ENCODE data around the gene GAPDHS. TPM values are rescaled to one million over a fixed set of nuclear protein-coding genes. Genes with fewer than 3 reads are reported as not detected.

The GAPDHS gene
- total and polyA plus RNA-seq, 2 of the 13 experiments (the other 11 are each of a cell fraction or from before 2014, with no cell fraction given): not detected

DNA sequence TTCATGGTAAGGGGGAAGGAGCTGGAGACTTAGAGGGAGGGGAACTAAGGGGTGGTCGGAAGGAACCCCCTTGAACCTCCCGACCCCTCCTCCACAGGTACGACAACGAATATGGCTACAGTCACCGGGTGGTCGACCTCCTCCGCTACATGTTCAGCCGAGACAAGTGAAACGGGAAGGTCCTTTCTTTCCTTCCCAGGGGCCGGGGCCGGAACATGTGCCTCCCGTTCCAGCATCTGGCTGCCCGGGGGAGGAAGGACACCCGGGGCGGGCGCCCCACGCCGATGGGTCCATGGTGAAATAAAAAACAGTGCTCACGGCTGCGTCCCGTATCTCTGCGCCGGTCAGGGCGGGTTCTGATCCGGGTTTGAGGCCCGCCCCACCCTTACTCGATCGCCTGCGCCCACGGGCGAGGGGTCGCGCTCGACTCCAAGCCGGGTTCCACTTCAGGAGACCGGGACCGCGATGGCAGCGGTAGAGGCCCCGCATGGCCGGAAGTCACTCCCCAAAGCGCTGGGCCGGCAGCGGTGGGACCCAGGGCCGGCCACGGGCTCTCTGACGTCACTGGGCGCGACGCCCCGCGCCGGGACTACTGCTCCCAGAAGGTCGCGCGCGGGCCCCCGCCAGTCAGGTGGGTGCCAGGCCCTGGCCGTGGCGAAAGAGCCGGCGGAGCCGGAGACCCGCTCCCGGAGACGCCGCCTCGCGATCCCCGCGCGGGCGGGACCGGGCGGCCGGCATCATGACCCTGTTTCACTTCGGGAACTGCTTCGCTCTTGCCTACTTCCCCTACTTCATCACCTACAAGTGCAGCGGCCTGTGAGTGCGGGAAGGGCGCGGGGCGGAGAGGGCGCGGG lies 12.0 kb downstream of the GAPDHS start, which contains the start of gene TMEM147 (continued):
- peak; percentile 58 for TF ChIP-seq ZNF546 (CRISPR knock-in tag; conservative IDR thresholded peaks at IDR 0.05)
- no peak for TF ChIP-seq SRSF4 (IDR thresholded peaks at IDR 0.05; ENCODE audit: low read depth, low read length, poor library complexity, severe bottlenecking)
- TF ChIP-seq BRCA1 (CRISPR knock-in tag; IDR thresholded peaks at IDR 0.05): peak; percentile 22; the same call in 1 of the 2 replicates
- TF ChIP-seq, protein P1, sequence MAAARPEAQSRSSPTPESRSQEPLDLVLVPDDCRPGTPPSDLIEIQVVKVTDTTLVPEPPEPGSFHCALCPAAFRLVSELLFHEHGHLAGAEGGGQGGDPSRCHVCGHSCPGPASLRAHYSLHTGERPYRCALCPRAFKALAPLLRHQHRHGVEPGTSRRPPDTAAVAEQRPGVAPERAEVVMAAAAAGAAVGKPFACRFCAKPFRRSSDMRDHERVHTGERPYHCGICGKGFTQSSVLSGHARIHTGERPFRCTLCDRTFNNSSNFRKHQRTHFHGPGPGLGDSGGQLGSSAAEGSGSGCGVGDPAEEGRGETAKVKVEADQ (CRISPR knock-in tag; IDR thresholded peaks at IDR 0.05; ENCODE audit: borderline replicate concordance): no peak
- peak; percentile 81; the same call in 1 of the 2 replicates for TF ChIP-seq KDM5B (CRISPR knock-in tag; IDR thresholded peaks at IDR 0.05; ENCODE audit: borderline replicate concordance)
- peak; percentile 92 for TF ChIP-seq MXD4 (CRISPR knock-in tag; IDR thresholded peaks at IDR 0.05)
- TF ChIP-seq FOSL1 (CRISPR knock-in tag; IDR thresholded peaks at IDR 0.05; ENCODE audit: borderline replicate concordance): no peak
- no peak for TF ChIP-seq ZBTB20 (CRISPR knock-in tag; IDR thresholded peaks at IDR 0.05; ENCODE audit: borderline replicate concordance, low read depth)
- no peak; the same call in 1 of the 2 replicates for TF ChIP-seq ZNF777 (CRISPR knock-in tag; IDR thresholded peaks at IDR 0.05)
- TF ChIP-seq KDM3A (CRISPR knock-in tag; IDR thresholded peaks at IDR 0.05; ENCODE audit: low read depth): no peak
- TF ChIP-seq TCF7L2 (IDR thresholded peaks at IDR 0.05; ENCODE audit: low read depth, low read length): no peak
- TF ChIP-seq PHF21A (CRISPR knock-in tag; IDR thresholded peaks at IDR 0.05): peak; percentile 89
- peak; percentile 10; the same call in 1 of the 2 replicates for TF ChIP-seq ZNF232 (CRISPR knock-in tag; IDR thresholded peaks at IDR 0.05; ENCODE audit: borderline replicate concordance)
- peak; percentile 90 for TF ChIP-seq PHF20 (CRISPR knock-in tag; IDR thresholded peaks at IDR 0.05)
- TF ChIP-seq JUNB (CRISPR knock-in tag; IDR thresholded peaks at IDR 0.05; ENCODE audit: borderline replicate concordance): no peak
- peak; percentile 84 for TF ChIP-seq ZNF563 (CRISPR knock-in tag; IDR thresholded peaks at IDR 0.05)
- TF ChIP-seq, protein P2, sequence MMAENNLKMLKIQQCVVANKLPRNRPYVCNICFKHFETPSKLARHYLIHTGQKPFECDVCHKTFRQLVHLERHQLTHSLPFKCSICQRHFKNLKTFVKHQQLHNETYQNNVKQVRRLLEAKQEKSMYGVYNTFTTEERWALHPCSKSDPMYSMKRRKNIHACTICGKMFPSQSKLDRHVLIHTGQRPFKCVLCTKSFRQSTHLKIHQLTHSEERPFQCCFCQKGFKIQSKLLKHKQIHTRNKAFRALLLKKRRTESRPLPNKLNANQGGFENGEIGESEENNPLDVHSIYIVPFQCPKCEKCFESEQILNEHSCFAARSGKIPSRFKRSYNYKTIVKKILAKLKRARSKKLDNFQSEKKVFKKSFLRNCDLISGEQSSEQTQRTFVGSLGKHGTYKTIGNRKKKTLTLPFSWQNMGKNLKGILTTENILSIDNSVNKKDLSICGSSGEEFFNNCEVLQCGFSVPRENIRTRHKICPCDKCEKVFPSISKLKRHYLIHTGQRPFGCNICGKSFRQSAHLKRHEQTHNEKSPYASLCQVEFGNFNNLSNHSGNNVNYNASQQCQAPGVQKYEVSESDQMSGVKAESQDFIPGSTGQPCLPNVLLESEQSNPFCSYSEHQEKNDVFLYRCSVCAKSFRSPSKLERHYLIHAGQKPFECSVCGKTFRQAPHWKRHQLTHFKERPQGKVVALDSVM (CRISPR knock-in tag; IDR thresholded peaks at IDR 0.05): peak; percentile 73; the same call in 1 of the 2 replicates
- TF ChIP-seq, protein P3, sequence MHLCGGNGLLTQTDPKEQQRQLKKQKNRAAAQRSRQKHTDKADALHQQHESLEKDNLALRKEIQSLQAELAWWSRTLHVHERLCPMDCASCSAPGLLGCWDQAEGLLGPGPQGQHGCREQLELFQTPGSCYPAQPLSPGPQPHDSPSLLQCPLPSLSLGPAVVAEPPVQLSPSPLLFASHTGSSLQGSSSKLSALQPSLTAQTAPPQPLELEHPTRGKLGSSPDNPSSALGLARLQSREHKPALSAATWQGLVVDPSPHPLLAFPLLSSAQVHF (CRISPR knock-in tag; IDR thresholded peaks at IDR 0.05): peak; percentile 52; the same call in 1 of the 2 replicates
- peak; percentile 3 for TF ChIP-seq ZEB1 (IDR thresholded peaks at IDR 0.05; ENCODE audit: insufficient replicate concordance, low read depth)
- peak; percentile 48 for TF ChIP-seq IKZF4 (CRISPR knock-in tag; IDR thresholded peaks at IDR 0.05; ENCODE audit: borderline replicate concordance, low read depth, not compliant biosample characterization)
- peak; percentile 94 for TF ChIP-seq ZFX (CRISPR knock-in tag; IDR thresholded peaks at IDR 0.05; ENCODE audit: low read depth)
- no peak for TF ChIP-seq ZNF256 (CRISPR knock-in tag; conservative IDR thresholded peaks at IDR 0.05)
- TF ChIP-seq ZFP41 (CRISPR knock-in tag; IDR thresholded peaks at IDR 0.05; ENCODE audit: borderline replicate concordance): no peak
- no peak for TF ChIP-seq ZNF20 (CRISPR knock-in tag; IDR thresholded peaks at IDR 0.05)
- TF ChIP-seq, protein P4, sequence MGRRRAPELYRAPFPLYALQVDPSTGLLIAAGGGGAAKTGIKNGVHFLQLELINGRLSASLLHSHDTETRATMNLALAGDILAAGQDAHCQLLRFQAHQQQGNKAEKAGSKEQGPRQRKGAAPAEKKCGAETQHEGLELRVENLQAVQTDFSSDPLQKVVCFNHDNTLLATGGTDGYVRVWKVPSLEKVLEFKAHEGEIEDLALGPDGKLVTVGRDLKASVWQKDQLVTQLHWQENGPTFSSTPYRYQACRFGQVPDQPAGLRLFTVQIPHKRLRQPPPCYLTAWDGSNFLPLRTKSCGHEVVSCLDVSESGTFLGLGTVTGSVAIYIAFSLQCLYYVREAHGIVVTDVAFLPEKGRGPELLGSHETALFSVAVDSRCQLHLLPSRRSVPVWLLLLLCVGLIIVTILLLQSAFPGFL (CRISPR knock-in tag; IDR thresholded peaks at IDR 0.05): no peak
